Hepatocyte (in vitro differentiated cells): ENCODE measurements around the gene MSL3. TPM values are rescaled to one million over a fixed set of nuclear protein-coding genes. Genes with fewer than 3 reads are reported as not detected.

Source experiments
- DNase-seq: peaks from one replicate; pipeline ENCODE4 v3.0.0-alpha.2; 2016; ENCODE audit warnings: low spot score
- H2AFZ ChIP-seq: fragments of 200-600 bp; sonication (generic); 2 replicates; pipeline ENCODE4 v1.6.0; 2016; ENCODE audit warnings: antibody characterized with exemption, mild to moderate bottlenecking
- H3K27ac ChIP-seq: fragments of 200-600 bp; sonication (generic); 2 replicates; pipeline ENCODE4 v1.5.1; 2016; ENCODE audit warnings: mild to moderate bottlenecking
- H3K27me3 ChIP-seq: fragments of 200-600 bp; sonication (generic); 2 replicates; pipeline ENCODE4 v1.6.1; 2016
- H3K36me3 ChIP-seq: fragments of 200-600 bp; sonication (generic); replicated peaks from 2 replicates; pipeline ENCODE4 v1.5.1; 2016; ENCODE audit warnings: low read depth; ENCODE audit not compliant: insufficient read depth
- H3K4me1 ChIP-seq: fragments of 200-600 bp; sonication (generic); 2 replicates; pipeline ENCODE4 v1.5.1; 2016; ENCODE audit warnings: mild to moderate bottlenecking, moderate library complexity; ENCODE audit not compliant: insufficient read depth
- H3K4me2 ChIP-seq: fragments of 200-600 bp; sonication (generic); 2 replicates; pipeline ENCODE4 v1.6.0; 2016
- H3K4me3 ChIP-seq: fragments of 200-600 bp; sonication (generic); 2 replicates; pipeline ENCODE4 v1.5.1; 2016; ENCODE audit warnings: mild to moderate bottlenecking
- H3K79me2 ChIP-seq: fragments of 200-600 bp; sonication (generic); 2 replicates; pipeline ENCODE4 v1.6.0; 2017; ENCODE audit warnings: mild to moderate bottlenecking
- H3K9me2 ChIP-seq: fragments of 200-600 bp; sonication (generic); replicated peaks from 2 replicates; pipeline ENCODE4 v1.6.0; 2017; ENCODE audit warnings: mild to moderate bottlenecking; ENCODE audit not compliant: insufficient read depth
- H3K9me3 ChIP-seq: fragments of 200-600 bp; sonication (generic); 2 replicates; pipeline ENCODE4 v1.5.1; 2016; ENCODE audit warnings: low read depth, mild to moderate bottlenecking
- H4K20me1 ChIP-seq: fragments of 200-600 bp; sonication (generic); 2 replicates; pipeline ENCODE4 v1.6.0; 2016; ENCODE audit warnings: mild to moderate bottlenecking; ENCODE audit not compliant: insufficient read depth, poor library complexity, severe bottlenecking
- CTCF ChIP-seq: fragments of 200-600 bp; sonication (generic); IDR thresholded peaks from 2 replicates; pipeline ENCODE4 v1.5.1; 2016; ENCODE audit warnings: antibody characterized with exemption, mild to moderate bottlenecking; ENCODE audit not compliant: poor library complexity
- EZH2 ChIP-seq: fragments of 200-600 bp; sonication (generic); IDR thresholded peaks from 2 replicates; pipeline ENCODE4 v1.6.1; 2016; ENCODE audit warnings: antibody characterized with exemption, mild to moderate bottlenecking, borderline replicate concordance
- EZH2phosphoT487 ChIP-seq: fragments of 200-600 bp; sonication (generic); IDR thresholded peaks from one replicate; pipeline ENCODE4 v1.6.1; 2018; ENCODE audit warnings: antibody characterized with exemption, mild to moderate bottlenecking, low read depth, moderate library complexity; ENCODE audit not compliant: unreplicated experiment, severe bottlenecking
- WGBS: methylation state at CpG from one replicate; pipeline ENCODE4 v1.1.6; 2016; ENCODE audit warnings: low lambda C conversion rate; ENCODE audit errors: missing lambda C conversion rate; 5-methylcytosine and 5-hydroxymethylcytosine counted together
- polyA plus RNA-seq: library from polyadenylated mRNA; unstranded; fragments of >200 nt; fragmentation: Nextera tagmentation; extraction: Ambion mirVana; gene quantifications from 2 replicates; pipeline ENCODE4 v1.2.1, GENCODE V29; 2016
- total RNA-seq: library from RNA; depleted of rRNA; stranded (reverse); fragments of >200 nt; gene quantifications from 2 replicates; pipeline ENCODE4 v1.2.3, GENCODE V29; 2014

Gene MSL3
- total RNA-seq (17.4 and 17.8 TPM in 2 replicates), polyA plus RNA-seq (13.3 and 19.7 TPM in 2 replicates)

- WGBS = 52% methylated on average over 26 of the region's 93 CpGs
Observed at GRCh38 chrX:11757719-11758399, at the start of gene MSL3. Gene MSL3 (plus strand): TSS chrX:11758237. CDS start chrX:11758264, 27 bp downstream.

GRCh38 chrX:11722304-11722703 lies 35.7 kb upstream of the MSL3 start:
- H3K36me3 ChIP-seq = no peaks in the 10 kb centered on the region
- WGBS = 77% methylated on average over 5 of the region's 5 CpGs
- TF ChIP-seq EZH2phosphoT487 (no peak), CTCF (no peak), EZH2 (no peak)

More at GRCh38 chrX:11757719-11758399, at the start of gene MSL3:
- no peaks in the 10 kb centered on the region for H3K4me1 ChIP-seq
- H3K27ac ChIP-seq = peak within 1 kb of the TSS; percentile 94
- no peaks in the 10 kb centered on the region for H4K20me1 ChIP-seq
- no peaks in the 10 kb centered on the region for H3K9me3 ChIP-seq
- DNase-seq = peak; percentile 81
- TF ChIP-seq EZH2phosphoT487 (no peak), EZH2 (no peak), CTCF (no peak)
- H2AFZ ChIP-seq = peak within 1 kb of the TSS; percentile 75
- H3K4me3 ChIP-seq = peak within 1 kb of the TSS; percentile 59
- peak within 1 kb of the TSS; percentile 83 for H3K4me2 ChIP-seq
- no peaks in the 10 kb centered on the region for H3K27me3 ChIP-seq
- H3K9me2 ChIP-seq = no peaks in the 10 kb centered on the region
- H3K79me2 ChIP-seq = peaks cover 10% of the 10 kb centered on the region
- no peaks in the 10 kb centered on the region for H3K36me3 ChIP-seq

GRCh38 chrX:11724122-11725017 lies 33.7 kb upstream of the MSL3 start:
- TF ChIP-seq CTCF = peak; percentile 60
- TF ChIP-seq EZH2 = no peak
- TF ChIP-seq EZH2phosphoT487 = no peak
- no peak overlapping the region for H3K27ac ChIP-seq
- no peaks in the 10 kb centered on the region for H3K79me2 ChIP-seq
- no peaks in the 10 kb centered on the region for H3K9me2 ChIP-seq
- H3K4me2 ChIP-seq = no peak overlapping the region
- no peaks in the 10 kb centered on the region for H3K27me3 ChIP-seq
- H3K36me3 ChIP-seq = no peaks in the 10 kb centered on the region
- no peak overlapping the region for H2AFZ ChIP-seq
- H3K4me1 ChIP-seq = no peaks in the 10 kb centered on the region
- H3K4me3 ChIP-seq = no peak overlapping the region
- no peaks in the 10 kb centered on the region for H3K9me3 ChIP-seq
- WGBS = 59% methylated on average over 7 of the region's 7 CpGs
- peak; percentile 13 for DNase-seq
- H4K20me1 ChIP-seq = no peaks in the 10 kb centered on the region

More at GRCh38 chrX:11722304-11722703, 35.7 kb upstream of the MSL3 start:
- DNase-seq = no peak
- Histone ChIP-seq H3K27ac (no peak overlapping the region), H3K27me3 (no peaks in the 10 kb centered on the region), H3K4me3 (no peak overlapping the region), H3K9me2 (no peaks in the 10 kb centered on the region), H3K9me3 (no peaks in the 10 kb centered on the region), H3K4me2 (no peak overlapping the region), H3K4me1 (no peaks in the 10 kb centered on the region), H2AFZ (no peak overlapping the region), H4K20me1 (no peaks in the 10 kb centered on the region), H3K79me2 (no peaks in the 10 kb centered on the region)
